GM19438 (cell line): ENCODE measurements around the gene COQ10A.
"Not testable (repeated sequence)": the region's sequence is repeated elsewhere in the genome, so short reads cannot be mapped to it uniquely, and the experiment has no call there.

Experiments used
- ATAC-seq: cut with Tn5 transposase; IDR thresholded peaks from one replicate; pipeline ENCODE4 v1.9.1; 2021; ENCODE audit warnings: low read depth; ENCODE audit not compliant: unreplicated experiment

COQ10A gene

GRCh38 chr12:56272468-56272867 is 5.7 kb downstream of the COQ10A start:
- not testable (repeated sequence) for ATAC-seq

- no peak for ATAC-seq
Measured at GRCh38 chr12:56274299-56274698, 7.6 kb downstream of the COQ10A start.

GRCh38 chr12:56278905-56279304 is 12.2 kb downstream of the COQ10A start:
- no peak for ATAC-seq

- no peak for ATAC-seq
Measured at GRCh38 chr12:56280849-56281248, 14.1 kb downstream of the COQ10A start.

- no peak for ATAC-seq
Measured at GRCh38 chr12:56282030-56282429, 15.3 kb downstream of the COQ10A start.

- ATAC-seq, result no peak
Measured at GRCh38 chr12:56282579-56282978, 15.8 kb downstream of the COQ10A start.

GRCh38 chr12:56284263-56284662 is 17.5 kb downstream of the COQ10A start:
- not testable (repeated sequence) for ATAC-seq

GRCh38 chr12:56286044-56286830 is 19.5 kb downstream of the COQ10A start:
- ATAC-seq, result no peak

- no peak for ATAC-seq
Measured at GRCh38 chr12:56288705-56289387, 22.1 kb downstream of the COQ10A start.

GRCh38 chr12:56293795-56294194 is 27.1 kb downstream of the COQ10A start:
- no peak for ATAC-seq

GRCh38 chr12:56296295-56296694 is 29.6 kb downstream of the COQ10A start:
- ATAC-seq, result no peak

GRCh38 chr12:56297400-56297799 is 30.7 kb downstream of the COQ10A start:
- ATAC-seq, result no peak

GRCh38 chr12:56298828-56299227 is 32.1 kb downstream of the COQ10A start:
- no peak for ATAC-seq

GRCh38 chr12:56299308-56299852 is 32.6 kb downstream of the COQ10A start:
- ATAC-seq, result peak; percentile 13

- ATAC-seq, result peak; percentile 89
Measured at GRCh38 chr12:56299853-56300643, 33.3 kb downstream of the COQ10A start, which contains the start of gene CS. TSS of gene CS (minus strand) at chr12:56300330. CDS start at chr12:56300201, 129 bp downstream.

- no peak for ATAC-seq
Measured at GRCh38 chr12:56300644-56301464, 34.1 kb downstream of the COQ10A start.

- no peak for ATAC-seq
Measured at GRCh38 chr12:56304276-56304675, 37.5 kb downstream of the COQ10A start.

- no peak for ATAC-seq
Measured at GRCh38 chr12:56304872-56305590, 38.3 kb downstream of the COQ10A start.

- no peak for ATAC-seq
Measured at GRCh38 chr12:56307221-56307965, 40.7 kb downstream of the COQ10A start.
